ENCODE data around the gene MAN2B2. TPM values are rescaled to one million over a fixed set of nuclear protein-coding genes. Genes with fewer than 3 reads are reported as not detected.

Gene MAN2B2
- total and polyA plus RNA-seq, 10 donors: 7.9 to 40.3 (median 31.8) TPM

GRCh38 chr4:6614701-6615230 is 39.8 kb downstream of the MAN2B2 start:
- H3K4me1 ChIP-seq: no peaks in the 10 kb centered on the region
- no peak overlapping the region for H3K27ac ChIP-seq
- no peak overlapping the region for H3K4me3 ChIP-seq
- intact Hi-C loops (cut with DNase I; ENCODE audit: low total_unique reads): no loop called here
- peaks cover 3 to 100% (median 94%) of the 10 kb centered on the region in 6 donors for H3K36me3 ChIP-seq
- DNase-seq: peak; percentile 42
- no peak for TF ChIP-seq POLR2A (IDR thresholded peaks at IDR 0.05)
- TF ChIP-seq CTCF (IDR thresholded peaks at IDR 0.05 in 8 of 11, conservative IDR thresholded peaks at IDR 0.05 in 3 of 11): no peak
- no peak for TF ChIP-seq POLR2AphosphoS5 (IDR thresholded peaks at IDR 0.05)
- 92 to 95% (median 92%) methylated on average over 11 of the region's 11 CpGs for WGBS, 5 donors
- H3K27me3 ChIP-seq (replicated peaks in 1 of 7): no peaks in the 10 kb centered on the region
- H3K9me3 ChIP-seq: no peaks in the 10 kb centered on the region

GRCh38 chr4:6616087-6616995 is 41.4 kb downstream of the MAN2B2 start:
- TF ChIP-seq POLR2A (IDR thresholded peaks at IDR 0.05): no peak
- TF ChIP-seq CTCF (IDR thresholded peaks at IDR 0.05 in 8 of 11, conservative IDR thresholded peaks at IDR 0.05 in 3 of 11): no peak
- TF ChIP-seq POLR2AphosphoS5 (IDR thresholded peaks at IDR 0.05): no peak
- H3K4me3 ChIP-seq: no peak overlapping the region
- H3K36me3 ChIP-seq: peaks cover 0 to 100% (median 91%) of the 10 kb centered on the region in 6 donors
- H3K9me3 ChIP-seq: no peaks in the 10 kb centered on the region
- no peak overlapping the region for H3K27ac ChIP-seq
- peak; percentile 47 for DNase-seq
- H3K27me3 ChIP-seq (replicated peaks in 1 of 7): no peaks in the 10 kb centered on the region
- H3K4me1 ChIP-seq: no peaks in the 10 kb centered on the region
- WGBS, 5 donors: 96 to 98% (median 97%) methylated on average over 17 to 18 of the region's 18 CpGs
- intact Hi-C loops (cut with DNase I; ENCODE audit: low total_unique reads): no loop called here

- WGBS, 5 donors: 91 to 100% (median 97%) methylated on average over 9 to 10 of the region's 10 CpGs
- H3K9me3 ChIP-seq: no peaks in the 10 kb centered on the region
- TF ChIP-seq POLR2A (IDR thresholded peaks at IDR 0.05): no peak
- TF ChIP-seq POLR2AphosphoS5 (IDR thresholded peaks at IDR 0.05): no peak
- TF ChIP-seq CTCF (IDR thresholded peaks at IDR 0.05 in 8 of 11, conservative IDR thresholded peaks at IDR 0.05 in 3 of 11): no peak
- peaks cover 0 to 98% (median 86%) of the 10 kb centered on the region in 6 donors for H3K36me3 ChIP-seq
- H3K27ac ChIP-seq: no peak overlapping the region
- no peak overlapping the region for H3K4me3 ChIP-seq
- no peaks in the 10 kb centered on the region for H3K27me3 ChIP-seq (replicated peaks in 1 of 7)
- intact Hi-C loops (cut with DNase I; ENCODE audit: low total_unique reads): no loop called here
- peak; percentile 52 for DNase-seq
- H3K4me1 ChIP-seq: no peaks in the 10 kb centered on the region
These were observed 42.3 kb downstream of the MAN2B2 start for GRCh38 chr4:6617246-6617645.
